ENCODE data around the gene SPACA6. TPM values are rescaled to one million over a fixed set of nuclear protein-coding genes. Genes with fewer than 3 reads are reported as not detected.
"Not testable (repeated sequence)": the region's sequence is repeated elsewhere in the genome, so short reads cannot be mapped to it uniquely, and the experiment has no call there.

The SPACA6 gene
- total RNA-seq, 6 donors from 2014 or later: 6.2 to 157 (median 19.7) TPM

DNA sequence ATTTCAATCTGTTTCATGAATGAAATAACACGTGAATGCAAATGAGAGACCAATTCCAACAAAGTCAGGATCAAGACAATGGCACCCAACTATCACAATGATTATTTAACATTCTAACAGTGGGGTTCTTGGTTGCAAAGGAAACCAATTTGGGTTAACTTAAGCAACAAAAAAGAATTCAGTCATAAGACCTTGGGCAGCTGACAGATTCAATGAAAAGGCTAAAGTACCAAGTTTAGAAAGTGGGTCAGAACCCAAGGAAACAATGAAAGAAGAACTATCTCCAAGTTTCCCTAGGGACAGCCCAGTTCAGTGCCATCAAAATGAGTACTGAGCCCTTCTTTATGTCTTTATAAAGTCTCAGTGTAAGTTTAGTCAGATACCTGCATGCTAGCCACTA is 29.0 kb upstream of the SPACA6 start:
- H3K4me3 ChIP-seq: no peak overlapping the region
- H3K36me3 ChIP-seq: no peaks in the 10 kb centered on the region
- no peak overlapping the region for H3K27ac ChIP-seq
- no peaks in the 10 kb centered on the region for H3K9me3 ChIP-seq
- ATAC-seq (ENCODE audit: low FRiP score in 2 of 2) (no peak), DNase-seq (no peak)
- WGBS, 2 donors: 17 to 32% methylated on average over 1 of the region's 1 CpG
- H3K27me3 ChIP-seq: no peaks in the 10 kb centered on the region
- no peak for TF ChIP-seq POLR2A (IDR thresholded peaks at IDR 0.05)
- no peaks in the 10 kb centered on the region for H3K4me1 ChIP-seq

DNA sequence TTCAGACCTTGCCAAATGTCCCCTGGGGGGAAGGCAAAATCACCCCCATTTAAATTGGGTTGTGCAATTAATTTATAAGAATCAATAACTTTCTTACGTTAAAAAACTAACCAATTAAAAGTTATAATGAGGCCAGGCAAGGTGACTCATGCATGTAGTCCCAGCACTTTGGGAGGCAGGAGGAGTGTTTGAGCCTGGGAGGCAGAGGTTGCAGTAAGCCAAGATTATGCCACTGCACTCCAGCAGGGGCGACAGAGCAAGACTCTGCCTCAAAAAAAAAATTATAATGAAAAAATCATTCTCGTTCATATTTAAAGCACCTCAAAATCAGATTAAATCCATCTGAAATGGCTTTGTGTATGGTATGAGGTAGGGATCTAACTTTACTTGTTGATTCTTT is 28.1 kb upstream of the SPACA6 start:
- ATAC-seq (ENCODE audit: low FRiP score in 2 of 2) (no peak), DNase-seq (no peak)
- no peaks in the 10 kb centered on the region for H3K9me3 ChIP-seq
- no peaks in the 10 kb centered on the region for H3K36me3 ChIP-seq
- H3K4me1 ChIP-seq: no peaks in the 10 kb centered on the region
- no peak for TF ChIP-seq POLR2A (IDR thresholded peaks at IDR 0.05)
- TF ChIP-seq EP300 (IDR thresholded peaks at IDR 0.05): no peak
- no peak for TF ChIP-seq POLR2AphosphoS5 (IDR thresholded peaks at IDR 0.05)
- TF ChIP-seq, protein P1, sequence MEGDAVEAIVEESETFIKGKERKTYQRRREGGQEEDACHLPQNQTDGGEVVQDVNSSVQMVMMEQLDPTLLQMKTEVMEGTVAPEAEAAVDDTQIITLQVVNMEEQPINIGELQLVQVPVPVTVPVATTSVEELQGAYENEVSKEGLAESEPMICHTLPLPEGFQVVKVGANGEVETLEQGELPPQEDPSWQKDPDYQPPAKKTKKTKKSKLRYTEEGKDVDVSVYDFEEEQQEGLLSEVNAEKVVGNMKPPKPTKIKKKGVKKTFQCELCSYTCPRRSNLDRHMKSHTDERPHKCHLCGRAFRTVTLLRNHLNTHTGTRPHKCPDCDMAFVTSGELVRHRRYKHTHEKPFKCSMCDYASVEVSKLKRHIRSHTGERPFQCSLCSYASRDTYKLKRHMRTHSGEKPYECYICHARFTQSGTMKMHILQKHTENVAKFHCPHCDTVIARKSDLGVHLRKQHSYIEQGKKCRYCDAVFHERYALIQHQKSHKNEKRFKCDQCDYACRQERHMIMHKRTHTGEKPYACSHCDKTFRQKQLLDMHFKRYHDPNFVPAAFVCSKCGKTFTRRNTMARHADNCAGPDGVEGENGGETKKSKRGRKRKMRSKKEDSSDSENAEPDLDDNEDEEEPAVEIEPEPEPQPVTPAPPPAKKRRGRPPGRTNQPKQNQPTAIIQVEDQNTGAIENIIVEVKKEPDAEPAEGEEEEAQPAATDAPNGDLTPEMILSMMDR (IDR thresholded peaks at IDR 0.05): no peak
- H3K4me3 ChIP-seq: no peak overlapping the region
- H3K27ac ChIP-seq: no peak overlapping the region
- H3K27me3 ChIP-seq: no peaks in the 10 kb centered on the region
- WGBS, 2 donors: 59 to 62% methylated on average over 3 of the region's 3 CpGs

DNA sequence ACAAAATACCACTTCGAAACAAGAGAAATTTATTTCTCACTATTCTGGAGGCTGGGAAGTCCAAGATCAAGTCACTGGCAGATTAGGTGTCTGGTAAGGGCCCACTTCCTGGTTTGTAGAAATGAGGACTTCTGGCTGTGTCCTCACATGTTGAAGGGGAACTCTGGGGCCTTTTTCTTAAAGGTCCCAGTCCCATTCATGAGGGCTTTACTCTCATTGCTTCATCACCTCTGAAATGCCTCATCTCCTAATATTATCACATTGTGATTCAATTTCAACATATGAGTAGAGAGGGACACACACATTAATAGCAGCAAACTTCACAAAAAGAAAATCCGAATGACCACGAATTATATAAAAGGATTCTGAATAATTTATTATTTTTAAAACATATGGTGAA is 24.9 kb upstream of the SPACA6 start:
- DNase-seq (no peak), ATAC-seq (ENCODE audit: low FRiP score in 2 of 2) (no peak)
- TF ChIP-seq EP300 (IDR thresholded peaks at IDR 0.05) (no peak), POLR2AphosphoS5 (IDR thresholded peaks at IDR 0.05) (no peak), POLR2A (IDR thresholded peaks at IDR 0.05) (no peak)
- TF ChIP-seq, protein P1 (IDR thresholded peaks at IDR 0.05): no peak
- Histone ChIP-seq H3K36me3 (no peaks in the 10 kb centered on the region), H3K4me3 (no peak overlapping the region), H3K27ac (no peak overlapping the region), H3K9me3 (no peaks in the 10 kb centered on the region), H3K4me1 (no peaks in the 10 kb centered on the region), H3K27me3 (no peaks in the 10 kb centered on the region)
- WGBS, 2 donors: 89 to 92% methylated on average over 3 of the region's 3 CpGs

DNA sequence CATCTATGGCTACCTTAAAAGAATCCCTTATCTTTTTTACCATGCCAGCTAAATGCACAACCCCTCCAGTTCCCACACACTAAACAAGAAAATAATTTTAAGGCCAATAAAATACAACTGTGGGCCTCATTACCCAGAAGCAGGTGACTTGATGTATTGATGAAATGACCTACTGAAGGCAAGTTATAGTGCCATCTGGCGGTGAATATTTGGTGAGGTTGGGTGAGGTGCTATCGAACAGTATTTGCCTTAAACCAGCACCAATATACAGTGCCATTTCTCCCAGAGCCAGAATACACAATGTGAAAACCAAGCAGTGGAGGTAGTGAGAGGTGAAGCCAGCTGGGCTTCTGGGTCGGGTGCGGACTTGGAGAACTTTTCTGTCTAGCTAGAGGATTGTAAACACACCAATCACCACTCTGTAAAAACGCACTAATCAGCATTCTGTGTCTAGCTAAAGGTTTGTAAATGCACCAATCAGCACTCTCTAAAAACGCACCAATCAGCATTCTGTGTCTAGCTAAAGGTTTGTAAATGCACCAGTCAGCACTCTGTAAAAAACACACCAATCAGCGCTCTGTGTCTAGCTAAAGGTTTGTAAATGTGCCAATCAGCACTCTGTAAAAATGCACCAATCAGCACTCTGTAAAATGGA is 17.1 kb upstream of the SPACA6 start:
- not testable (repeated sequence) for DNase-seq, H3K4me3 ChIP-seq, H3K36me3 ChIP-seq, H3K9me3 ChIP-seq, H3K27ac ChIP-seq, H3K4me1 ChIP-seq, H3K27me3 ChIP-seq
- ATAC-seq (ENCODE audit: low FRiP score in 2 of 2): peak in 1 of 2 donors; percentile 56
- WGBS, 2 donors: 46 to 61% methylated on average over 7 of the region's 7 CpGs
- TF ChIP-seq, protein P1 (IDR thresholded peaks at IDR 0.05): peak in 4 of 6 experiments; percentile 14 to 24 (median 21)

DNA sequence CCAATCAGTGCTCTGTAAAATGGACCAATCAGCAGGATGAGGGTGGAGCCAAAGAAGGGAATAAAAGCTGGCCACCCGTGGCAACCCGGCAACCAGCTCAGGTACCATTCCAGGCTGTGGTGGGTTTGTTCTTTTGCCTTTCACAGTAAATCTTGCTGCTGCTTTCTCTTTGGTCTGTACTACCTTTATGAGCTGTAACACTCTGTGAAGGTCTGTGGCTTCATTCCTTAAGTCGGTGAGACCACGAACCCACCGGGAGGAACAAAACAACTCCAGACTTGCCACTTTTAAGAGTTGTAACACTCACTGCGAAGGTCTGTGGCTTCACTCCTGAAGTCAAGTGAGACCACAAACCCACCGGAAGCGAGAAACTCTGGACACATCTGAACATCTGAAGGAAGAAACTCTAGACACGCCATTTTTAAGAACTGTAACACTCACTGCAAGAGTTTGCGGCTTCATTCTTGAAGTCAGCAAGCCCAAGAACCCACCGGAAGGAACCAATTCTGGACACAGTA is 16.5 kb upstream of the SPACA6 start:
- DNase-seq: no peak
- no peaks in the 10 kb centered on the region for H3K27me3 ChIP-seq
- TF ChIP-seq EP300 (IDR thresholded peaks at IDR 0.05) (no peak), POLR2A (IDR thresholded peaks at IDR 0.05) (no peak), POLR2AphosphoS5 (IDR thresholded peaks at IDR 0.05) (no peak)
- TF ChIP-seq, protein P1 (IDR thresholded peaks at IDR 0.05): no peak
- no peak for ATAC-seq (ENCODE audit: low FRiP score in 2 of 2)
- H3K9me3 ChIP-seq: no peaks in the 10 kb centered on the region
- no peaks in the 10 kb centered on the region for H3K36me3 ChIP-seq
- no peaks in the 10 kb centered on the region for H3K4me1 ChIP-seq
- 60 to 78% methylated on average over 11 of the region's 11 CpGs for WGBS, 2 donors
- no peak overlapping the region for H3K27ac ChIP-seq
- H3K4me3 ChIP-seq: no peak overlapping the region
